Activated naive CD4-positive, alpha-beta T cell treated with anti-CD3 and anti-CD28 coated beads, Interleukin-2, amount 10 ng/mL, durations not matched to agents 7 days and 5 days (primary cell): ENCODE results near the gene CHPT1.
A peak's percentile ranks its signal among the peaks of the same experiment; 100 is the strongest.

ENCODE experiments used
- CTCF ChIA-PET: fragments of 350-600 bp; sonication (Branson Sonifier 250); formaldehyde crosslinking; loops from one replicate; lab custom pipeline; 2021; ENCODE audit warnings: antibody characterized with exemption; lab: Charles Lee
- DNase-seq: peaks from one replicate; pipeline ENCODE4 v3.0.0-alpha.2; 2020
- H3K27ac Mint-ChIP-seq: one replicate; pipeline ENCODE4 v1.8.0; 2021; ENCODE audit warnings: mild to moderate bottlenecking, moderate library complexity, mixed read lengths
- H3K27me3 Mint-ChIP-seq: one replicate; pipeline ENCODE4 v1.8.0; 2021; ENCODE audit warnings: mild to moderate bottlenecking, mixed read lengths
- H3K36me3 Mint-ChIP-seq: one replicate; pipeline ENCODE4 v1.8.0; 2021; ENCODE audit warnings: mixed read lengths
- H3K4me1 Mint-ChIP-seq: one replicate; pipeline ENCODE4 v1.8.0; 2021; ENCODE audit warnings: mixed read lengths
- H3K4me3 Mint-ChIP-seq: one replicate; pipeline ENCODE4 v1.8.0; 2021; ENCODE audit warnings: mild to moderate bottlenecking, moderate library complexity, mixed read lengths
- H3K9me3 Mint-ChIP-seq: one replicate; pipeline ENCODE4 v1.8.0; 2021; ENCODE audit warnings: mixed read lengths

CHPT1 gene

DNA sequence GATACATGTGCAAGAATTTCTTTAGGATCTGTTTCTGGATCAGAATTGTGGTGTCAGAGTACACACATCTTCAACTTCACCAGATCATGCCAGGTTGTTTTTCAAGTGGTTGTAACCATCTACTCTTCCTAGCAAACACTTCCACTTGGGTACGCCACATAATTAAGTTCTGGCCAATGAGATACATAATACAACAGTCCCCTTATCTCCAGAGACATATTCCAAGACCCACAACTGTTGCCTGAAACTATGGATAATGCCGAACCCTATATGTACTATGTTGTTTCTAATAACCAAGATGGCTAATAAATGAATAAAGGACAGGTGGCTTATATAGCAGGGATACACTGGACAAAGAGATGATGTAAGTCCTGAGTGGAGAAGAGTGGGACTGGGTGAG, 2.5 kb upstream of the CHPT1 start:
- no peak overlapping the region for H3K27ac Mint-ChIP-seq
- no peaks in the 10 kb centered on the region for H3K27me3 Mint-ChIP-seq
- H3K9me3 Mint-ChIP-seq: no peaks in the 10 kb centered on the region
- H3K36me3 Mint-ChIP-seq: peaks cover 4% of the 10 kb centered on the region
- H3K4me1 Mint-ChIP-seq: peaks cover 24% of the 10 kb centered on the region
- DNase-seq: no peak
- CTCF ChIA-PET: interaction anchor here (1.0 kb wide), 1 partner anchor 25 kb away, joined by 3 read pairs; no protein-coding TSS in a partner anchor
- H3K4me3 Mint-ChIP-seq: no peak overlapping the region

DNA sequence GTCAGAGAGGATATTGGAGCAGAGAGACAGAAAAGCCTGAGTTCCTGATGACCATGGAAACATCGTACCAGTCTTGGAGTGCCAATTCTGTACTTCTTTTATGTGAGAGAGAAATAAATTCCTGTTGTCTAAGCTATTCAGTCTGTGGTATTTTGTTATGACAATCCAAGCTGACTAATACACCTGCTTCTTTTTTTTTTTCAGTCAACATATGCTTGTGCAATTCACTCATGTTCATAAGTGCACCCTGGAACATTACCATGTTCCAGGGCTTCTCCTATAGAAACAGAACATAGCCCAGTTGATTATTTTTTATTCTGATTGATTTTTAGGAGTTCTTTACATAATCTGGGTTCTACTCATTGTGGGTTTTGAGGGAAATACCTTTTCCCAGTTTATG, 1.7 kb upstream of the CHPT1 start:
- DNase-seq: no peak
- CTCF ChIA-PET: no interaction called here
- Mint-ChIP-seq H3K36me3 (peaks cover 4% of the 10 kb centered on the region), H3K4me3 (no peak overlapping the region), H3K4me1 (peaks cover 31% of the 10 kb centered on the region), H3K27me3 (no peaks in the 10 kb centered on the region), H3K27ac (no peak overlapping the region), H3K9me3 (no peaks in the 10 kb centered on the region)

DNA sequence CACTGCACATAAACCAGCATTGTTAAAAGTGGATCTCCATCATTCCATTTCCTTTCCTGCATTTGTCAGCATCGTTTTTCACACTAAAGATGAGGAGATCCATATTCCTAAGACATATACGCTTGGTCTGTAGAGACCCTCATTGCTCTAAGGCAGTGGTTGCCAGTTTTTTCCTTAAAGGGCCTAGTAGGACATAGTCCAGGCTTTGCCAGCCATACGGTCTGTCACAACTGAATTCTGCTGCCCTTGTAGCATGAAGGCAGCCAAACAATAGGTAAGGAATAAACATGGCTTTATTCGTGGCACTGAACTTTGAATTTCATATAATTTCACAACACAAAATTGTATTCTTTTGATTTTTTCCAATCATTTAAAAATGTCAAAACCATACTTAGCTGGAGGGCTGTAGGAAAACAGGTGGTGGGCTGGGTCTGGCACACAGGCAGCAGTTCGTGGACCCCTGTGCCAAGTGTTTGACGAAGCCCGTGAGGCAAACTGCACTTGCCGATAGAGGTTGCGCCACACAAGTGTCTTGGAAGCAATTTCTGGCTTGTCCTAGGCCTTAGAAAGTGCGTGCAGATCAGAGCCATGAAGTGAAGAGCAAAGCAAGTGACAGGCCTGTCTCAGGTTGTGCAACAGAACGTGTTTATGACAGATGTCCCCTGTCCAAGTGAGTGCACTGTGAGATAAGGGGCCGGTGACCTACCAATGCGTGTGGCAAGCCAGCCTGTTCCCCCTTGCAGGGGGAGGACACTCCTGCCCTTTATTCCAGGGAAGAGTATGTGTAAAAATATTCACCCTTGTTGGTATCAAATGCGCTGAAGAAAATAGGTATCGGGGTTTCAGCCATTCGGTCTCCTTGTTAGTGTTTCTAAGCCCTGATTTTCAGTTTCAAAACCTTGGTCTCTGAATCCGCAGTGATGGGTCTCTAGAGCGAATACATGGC, 916 bp upstream of the CHPT1 start:
- Mint-ChIP-seq H3K4me1 (peaks cover 31% of the 10 kb centered on the region), H3K4me3 (peak overlapping the region; percentile 89), H3K36me3 (peaks cover 4% of the 10 kb centered on the region), H3K27me3 (no peaks in the 10 kb centered on the region), H3K9me3 (no peaks in the 10 kb centered on the region), H3K27ac (peak overlapping the region; percentile 85)
- no peak for DNase-seq
- CTCF ChIA-PET: no interaction called here

DNA sequence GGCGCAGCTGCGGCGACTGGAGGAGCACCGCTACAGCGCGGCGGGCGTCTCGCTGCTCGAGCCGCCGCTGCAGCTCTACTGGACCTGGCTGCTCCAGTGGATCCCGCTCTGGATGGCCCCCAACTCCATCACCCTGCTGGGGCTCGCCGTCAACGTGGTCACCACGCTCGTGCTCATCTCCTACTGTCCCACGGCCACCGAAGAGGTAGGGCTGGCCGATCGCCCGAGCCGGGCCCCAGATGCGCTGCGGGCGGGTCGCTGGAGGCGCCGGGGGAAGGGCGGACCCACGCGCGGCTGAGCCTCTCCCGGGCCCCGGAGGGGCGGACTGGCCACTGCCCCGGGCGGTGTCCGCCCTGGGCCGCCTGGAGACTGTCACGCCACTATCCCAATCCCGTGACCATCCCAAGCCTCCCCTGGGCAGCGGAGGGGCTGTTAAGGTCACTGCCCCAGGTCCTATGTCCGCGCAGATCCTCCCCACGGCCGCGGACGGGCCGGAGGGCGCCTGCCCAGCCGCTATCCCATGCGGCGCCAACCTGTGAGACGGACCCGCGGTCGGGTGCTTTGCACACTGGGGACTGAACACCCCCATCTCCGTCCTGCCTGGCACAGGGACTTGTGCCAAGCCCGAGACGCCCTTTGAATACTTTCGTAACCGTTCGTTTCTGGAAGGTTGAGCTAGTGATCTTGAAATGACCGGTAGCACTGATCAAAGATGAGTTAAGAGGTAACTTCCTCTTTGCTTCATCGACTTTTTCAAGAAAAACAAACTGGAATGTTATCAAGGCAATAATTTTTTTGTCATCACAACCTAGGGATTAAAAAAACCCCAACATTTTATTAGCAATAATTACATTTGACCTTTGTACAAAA, 725 bp downstream of the CHPT1 start:
- no peaks in the 10 kb centered on the region for H3K9me3 Mint-ChIP-seq
- CTCF ChIA-PET: interaction anchor here (0.6 to 1.4 kb wide), 3 partner anchors 26 to 279 kb away, joined by 3 read pairs; no protein-coding TSS in a partner anchor
- peaks cover 31% of the 10 kb centered on the region for H3K4me1 Mint-ChIP-seq
- peak; percentile 28 for DNase-seq
- peaks cover 4% of the 10 kb centered on the region for H3K36me3 Mint-ChIP-seq
- peak overlapping the region; percentile 87 for H3K27ac Mint-ChIP-seq
- no peaks in the 10 kb centered on the region for H3K27me3 Mint-ChIP-seq
- H3K4me3 Mint-ChIP-seq: peak overlapping the region; percentile 87

DNA sequence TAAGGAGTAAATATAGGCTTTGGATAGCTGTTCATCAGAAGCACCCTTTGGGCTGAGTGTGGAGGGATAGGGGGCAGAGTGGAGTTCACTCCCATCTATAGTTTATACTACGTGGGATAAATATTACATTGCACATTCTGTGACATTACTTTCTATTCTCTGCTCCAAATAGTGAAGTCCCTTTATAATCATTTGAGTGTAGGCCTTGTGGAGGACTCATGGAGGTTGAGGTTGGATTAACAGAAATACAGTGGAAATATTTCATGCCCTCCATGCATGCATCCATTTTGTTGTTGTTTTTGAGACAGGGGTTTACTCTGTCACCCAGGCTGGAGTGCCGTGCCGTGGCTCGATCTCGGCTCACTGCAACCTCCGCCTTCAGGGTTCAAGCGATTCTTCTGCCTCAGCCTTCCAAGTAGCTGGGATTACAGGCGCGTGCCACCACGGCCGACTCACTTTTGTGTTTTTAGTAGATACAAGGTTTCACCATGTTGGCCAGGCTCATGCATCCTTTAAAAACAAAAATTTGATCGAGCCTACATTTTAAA, 1.4 kb downstream of the CHPT1 start:
- H3K4me1 Mint-ChIP-seq: peaks cover 31% of the 10 kb centered on the region
- H3K36me3 Mint-ChIP-seq: peaks cover 4% of the 10 kb centered on the region
- H3K27me3 Mint-ChIP-seq: no peaks in the 10 kb centered on the region
- H3K27ac Mint-ChIP-seq: peak overlapping the region; percentile 87
- CTCF ChIA-PET: interaction anchor here (0.6 to 1.4 kb wide), 3 partner anchors 25 to 280 kb away, joined by 3 read pairs; no protein-coding TSS in a partner anchor
- H3K9me3 Mint-ChIP-seq: no peaks in the 10 kb centered on the region
- H3K4me3 Mint-ChIP-seq: peak overlapping the region; percentile 87
- no peak for DNase-seq

DNA sequence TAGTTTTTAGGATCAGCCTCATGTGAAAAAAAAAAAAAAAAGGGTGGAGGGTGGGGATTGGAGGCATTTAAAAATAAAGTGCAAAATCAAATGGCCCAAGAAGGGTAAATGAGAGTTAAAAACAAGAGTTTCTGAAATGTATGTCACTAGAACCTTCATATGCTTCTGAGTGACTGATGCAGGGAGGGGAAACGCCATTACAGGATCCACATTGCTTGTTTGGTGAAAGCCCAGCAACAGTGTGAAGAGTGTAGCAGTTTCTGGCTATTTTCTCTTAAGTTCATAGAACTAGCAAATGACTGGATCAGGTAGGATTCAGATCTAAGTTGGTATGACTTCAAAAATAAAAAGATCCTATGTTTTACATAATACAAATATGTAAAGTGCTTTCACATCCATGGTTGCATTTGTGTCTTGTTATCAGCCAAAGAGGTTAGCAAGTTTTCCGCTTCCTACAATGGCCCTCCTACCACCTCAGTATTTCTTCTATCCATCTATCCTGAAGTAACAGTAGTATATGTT, 2.9 kb downstream of the CHPT1 start:
- no peaks in the 10 kb centered on the region for H3K9me3 Mint-ChIP-seq
- no peaks in the 10 kb centered on the region for H3K27me3 Mint-ChIP-seq
- peaks cover 4% of the 10 kb centered on the region for H3K36me3 Mint-ChIP-seq
- H3K4me1 Mint-ChIP-seq: peaks cover 31% of the 10 kb centered on the region
- CTCF ChIA-PET: interaction anchor here (0.7 kb wide), 1 partner anchor 24 kb away, joined by 4 read pairs; no protein-coding TSS in a partner anchor
- DNase-seq: no peak
- no peak overlapping the region for H3K4me3 Mint-ChIP-seq
- no peak overlapping the region for H3K27ac Mint-ChIP-seq

DNA sequence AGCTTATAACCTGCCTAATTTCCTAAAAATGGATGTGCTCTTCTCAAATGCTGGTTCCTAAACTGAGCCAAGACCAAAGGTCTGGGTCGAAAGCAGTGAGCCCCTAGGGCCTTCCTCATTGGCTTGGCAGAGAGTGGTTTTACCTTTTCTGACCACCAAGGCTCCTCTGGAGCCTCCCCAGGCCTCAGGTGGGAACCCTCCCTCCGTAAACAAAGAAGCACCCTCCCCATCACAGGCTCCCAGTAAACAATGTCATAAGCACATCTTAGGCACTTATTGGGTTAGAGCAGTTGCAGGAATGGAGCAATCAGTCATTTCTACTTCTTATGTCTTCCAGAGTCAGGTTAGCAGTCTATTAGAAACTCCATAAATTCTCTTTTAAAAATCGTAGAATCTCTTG, 6.0 kb downstream of the CHPT1 start:
- no peaks in the 10 kb centered on the region for H3K27me3 Mint-ChIP-seq
- no peak overlapping the region for H3K4me3 Mint-ChIP-seq
- no peak for DNase-seq
- H3K4me1 Mint-ChIP-seq: peaks cover 18% of the 10 kb centered on the region
- H3K9me3 Mint-ChIP-seq: no peaks in the 10 kb centered on the region
- CTCF ChIA-PET: interaction anchor here (1.8 kb wide), 1 partner anchor 10 kb away, joined by 4 read pairs; no protein-coding TSS in a partner anchor
- H3K27ac Mint-ChIP-seq: no peak overlapping the region
- H3K36me3 Mint-ChIP-seq: peaks cover 2% of the 10 kb centered on the region

DNA sequence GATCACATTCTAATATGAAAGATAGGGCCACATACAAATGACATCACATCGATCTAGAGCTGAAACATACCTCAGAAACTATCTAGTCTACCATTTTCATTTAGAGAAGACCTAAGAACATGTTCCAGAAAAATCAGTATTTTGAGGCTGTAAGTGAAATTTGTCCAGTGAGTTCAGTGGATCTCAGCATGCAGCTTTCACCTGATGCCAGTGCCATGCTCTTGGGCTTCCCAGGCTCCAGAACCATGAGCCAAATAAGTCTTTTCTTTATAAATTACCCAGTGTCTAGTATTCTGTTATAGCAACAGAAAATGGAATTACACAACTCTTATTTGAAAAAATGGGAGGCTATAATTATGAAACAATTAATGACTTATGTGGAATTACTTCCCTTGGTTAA, 9.0 kb downstream of the CHPT1 start:
- CTCF ChIA-PET: no interaction called here
- H3K27me3 Mint-ChIP-seq: no peaks in the 10 kb centered on the region
- no peak overlapping the region for H3K27ac Mint-ChIP-seq
- no peak for DNase-seq
- no peak overlapping the region for H3K4me3 Mint-ChIP-seq
- H3K9me3 Mint-ChIP-seq: no peaks in the 10 kb centered on the region
- H3K36me3 Mint-ChIP-seq: no peaks in the 10 kb centered on the region
- H3K4me1 Mint-ChIP-seq: peaks cover 18% of the 10 kb centered on the region

DNA sequence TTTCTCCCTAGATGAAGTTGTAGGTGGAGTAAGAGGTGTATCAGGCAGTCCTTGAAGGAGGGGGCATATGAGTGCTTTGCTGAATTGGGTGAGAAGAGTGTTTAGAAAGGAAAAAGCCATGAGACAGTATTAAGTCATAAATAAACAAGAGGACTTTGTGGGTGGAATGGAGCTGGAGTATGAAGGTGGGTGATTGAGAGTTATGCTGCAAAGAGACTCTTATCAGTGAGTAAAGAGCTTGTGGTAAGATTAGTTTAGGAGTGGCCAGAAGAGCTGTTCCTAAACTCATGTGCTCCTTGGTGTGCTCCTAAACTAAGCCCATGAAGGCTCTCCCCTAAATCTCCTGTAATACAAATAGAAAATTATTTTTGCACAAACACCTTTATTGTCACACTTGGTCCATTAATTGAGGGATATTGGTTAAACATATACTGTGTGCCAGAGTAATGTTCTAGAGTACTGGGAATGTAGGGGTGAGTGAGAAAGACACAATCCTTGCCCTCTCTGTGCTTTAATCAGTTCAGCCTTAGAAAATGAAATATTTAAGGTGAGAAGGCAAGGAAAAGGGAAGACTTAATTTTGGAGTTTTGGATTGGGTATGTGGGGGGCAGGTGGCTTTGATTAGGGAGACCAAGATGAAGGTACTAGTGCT, 9.8 kb downstream of the CHPT1 start:
- Mint-ChIP-seq H3K27ac (no peak overlapping the region), H3K9me3 (no peaks in the 10 kb centered on the region), H3K27me3 (no peaks in the 10 kb centered on the region), H3K4me1 (peaks cover 18% of the 10 kb centered on the region), H3K4me3 (no peak overlapping the region), H3K36me3 (no peaks in the 10 kb centered on the region)
- CTCF ChIA-PET: interaction anchor here (1.5 kb wide), 1 partner anchor 26 kb away, joined by 3 read pairs; no protein-coding TSS in a partner anchor
- no peak for DNase-seq

DNA sequence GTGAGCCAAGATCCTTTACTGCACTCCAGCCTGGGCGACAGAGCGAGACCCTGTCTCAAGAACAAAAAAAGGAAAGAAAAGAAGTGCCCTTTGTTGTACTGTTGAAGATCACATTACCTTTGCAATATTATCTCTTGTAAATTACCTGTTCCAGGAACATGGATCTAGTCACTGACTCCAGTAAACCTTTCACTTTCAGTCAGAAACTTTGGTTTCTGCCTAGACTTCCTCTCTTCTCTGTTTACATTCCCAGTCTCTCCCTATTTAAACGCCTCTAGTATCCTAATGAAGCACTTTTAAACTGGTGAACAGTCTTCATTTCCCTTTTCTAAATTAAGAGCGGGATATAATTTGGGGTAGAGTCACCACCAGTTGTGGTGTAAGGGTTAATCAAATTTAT, 12.8 kb downstream of the CHPT1 start:
- H3K27ac Mint-ChIP-seq: no peak overlapping the region
- CTCF ChIA-PET: no interaction called here
- H3K4me3 Mint-ChIP-seq: no peak overlapping the region

DNA sequence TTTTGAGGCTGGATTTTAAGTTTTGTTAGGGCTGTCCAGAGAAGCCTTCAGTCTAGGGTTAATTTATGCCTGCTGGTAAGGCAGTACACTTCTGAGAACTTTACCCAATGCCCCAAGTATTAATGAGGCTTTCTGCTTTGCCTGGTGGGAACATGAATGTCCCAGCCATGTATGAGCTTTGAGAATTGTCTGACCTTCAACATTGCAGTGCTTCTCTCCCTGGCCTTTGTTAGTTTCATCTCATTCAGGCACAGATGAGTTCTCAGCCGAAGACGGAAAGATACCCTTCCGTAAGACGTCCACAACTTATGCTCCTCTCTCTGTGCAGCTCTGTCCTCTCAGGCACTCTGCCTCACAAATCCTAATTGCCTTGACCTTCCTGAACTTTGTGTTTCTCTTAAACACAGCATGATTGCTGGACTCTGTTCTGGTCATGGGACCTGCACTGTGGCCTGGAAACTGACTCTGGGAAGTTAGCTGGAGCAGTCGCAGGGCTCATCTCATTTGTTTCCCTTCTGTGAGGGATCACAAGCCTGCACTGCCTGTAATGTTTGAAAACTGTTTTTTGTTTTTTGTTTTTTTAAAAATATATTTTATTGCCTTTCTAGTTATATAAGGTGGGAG, 15.7 kb downstream of the CHPT1 start:
- CTCF ChIA-PET: interaction anchor here (0.8 to 1.7 kb wide), 2 partner anchors 11 to 19 kb away, joined by 3 to 4 read pairs; no protein-coding TSS in a partner anchor
- Mint-ChIP-seq H3K4me3 (no peak overlapping the region), H3K4me1 (peaks cover 18% of the 10 kb centered on the region), H3K27me3 (no peaks in the 10 kb centered on the region), H3K27ac (no peak overlapping the region), H3K36me3 (peaks cover 5% of the 10 kb centered on the region), H3K9me3 (no peaks in the 10 kb centered on the region)
- no peak for DNase-seq

More for the DNA sequence above, 12.8 kb downstream of the CHPT1 start:
- DNase-seq: no peak
- H3K36me3 Mint-ChIP-seq: no peaks in the 10 kb centered on the region
- H3K9me3 Mint-ChIP-seq: no peaks in the 10 kb centered on the region
- H3K4me1 Mint-ChIP-seq: peaks cover 18% of the 10 kb centered on the region
- no peaks in the 10 kb centered on the region for H3K27me3 Mint-ChIP-seq

DNA sequence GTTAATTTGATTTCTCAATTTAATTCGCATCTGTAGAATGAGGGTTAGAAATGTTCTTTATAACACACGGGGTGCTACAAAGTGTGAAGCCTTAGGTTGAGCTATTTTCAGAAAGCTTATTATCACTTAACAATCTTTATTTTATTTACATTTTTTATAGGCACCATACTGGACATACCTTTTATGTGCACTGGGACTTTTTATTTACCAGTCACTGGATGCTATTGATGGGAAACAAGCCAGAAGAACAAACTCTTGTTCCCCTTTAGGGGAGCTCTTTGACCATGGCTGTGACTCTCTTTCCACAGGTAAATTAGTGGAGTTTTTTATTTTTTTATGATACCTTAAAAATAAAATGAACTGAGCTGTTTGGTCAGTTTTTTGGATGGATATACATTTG, 16.5 kb downstream of the CHPT1 start:
- H3K36me3 Mint-ChIP-seq: peaks cover 6% of the 10 kb centered on the region
- no peaks in the 10 kb centered on the region for H3K9me3 Mint-ChIP-seq
- H3K27ac Mint-ChIP-seq: no peak overlapping the region
- peaks cover 17% of the 10 kb centered on the region for H3K4me1 Mint-ChIP-seq
- no peak for DNase-seq
- no peak overlapping the region for H3K4me3 Mint-ChIP-seq
- CTCF ChIA-PET: interaction anchor here (1.7 kb wide), 1 partner anchor 11 kb away, joined by 4 read pairs; no protein-coding TSS in a partner anchor
- no peaks in the 10 kb centered on the region for H3K27me3 Mint-ChIP-seq
